K562 (cell line): Measurements from ENCODE around the gene TSR3. TPM values are rescaled to one million over a fixed set of nuclear protein-coding genes. Genes with fewer than 3 reads are reported as not detected.

Experiments
- DIDO1 ChIP-seq: fragments of 450-650 bp; IDR thresholded peaks from 2 replicates; pipeline ENCODE4 v1.6.1; 2016; ENCODE audit warnings: low read depth, missing biosample characterization, missing genetic modification characterization
- DPF2 ChIP-seq: fragments of 450-650 bp; IDR thresholded peaks from 2 replicates; pipeline ENCODE4 v1.6.1; 2016
- EP300 ChIP-seq: IDR thresholded peaks from 2 replicates; pipeline ENCODE4 v1.6.1; 2012; ENCODE audit warnings: low read length, improper control_type of control experiment
- ETV1 ChIP-seq: fragments of 450-650 bp; conservative IDR thresholded peaks from 2 replicates; pipeline ENCODE4 v1.6.1; 2016; ENCODE audit warnings: missing genetic modification characterization, control low read depth, low read depth, missing compliant biosample characterization
- ETV6 ChIP-seq, 3 experiments: fragments of 150-350 bp in 1 of 3; sonication (generic) in 1 of 3; formaldehyde crosslinking in 1 of 3; IDR thresholded peaks; 2 replicates each; pipeline versions ENCODE4 v1.6.1 to v1.8.0; 2014 to 2022; ENCODE audit warnings: borderline replicate concordance in 2 of 3, low read depth in 2 of 3, antibody characterized with exemption in 1 of 3, low read length in 1 of 3, mild to moderate bottlenecking in 1 of 3, missing genetic modification reagents in 1 of 3
- GATAD2B ChIP-seq: fragments of 450-650 bp; IDR thresholded peaks from 2 replicates; pipeline ENCODE4 v1.6.1; 2017; ENCODE audit warnings: mild to moderate bottlenecking, borderline replicate concordance
- JUN ChIP-seq, 2 experiments: sonication (generic) in 1 of 2; formaldehyde crosslinking in 1 of 2; IDR thresholded peaks; 2 replicates each; pipeline versions ENCODE4 v1.6.1 to v1.8.0; 2012 to 2022; ENCODE audit warnings: borderline replicate concordance in 2 of 2, mild to moderate bottlenecking in 2 of 2, improper control_type of control experiment in 1 of 2, low read depth in 1 of 2, low read length in 1 of 2, missing genetic modification reagents in 1 of 2
- MTA1 ChIP-seq: fragments of 450-650 bp; IDR thresholded peaks from 2 replicates; pipeline ENCODE4 v1.6.1; 2017; ENCODE audit warnings: borderline replicate concordance
- PML ChIP-seq: IDR thresholded peaks from 2 replicates; pipeline ENCODE4 v1.6.1; 2012; ENCODE audit warnings: low read length, inconsistent platforms
- SIN3A ChIP-seq, 2 experiments: fragments of 150-350 bp in 1 of 2; IDR thresholded peaks; 2 replicates each; pipeline ENCODE4 v1.6.1; 2011 to 2016; ENCODE audit warnings: borderline replicate concordance in 2 of 2, low read depth in 2 of 2, low read length in 2 of 2, mild to moderate bottlenecking in 2 of 2, moderate library complexity in 2 of 2; ENCODE audit not compliant: control insufficient read depth in 1 of 2
- SUPT5H ChIP-seq: fragments of 450-650 bp; IDR thresholded peaks from 2 replicates; pipeline ENCODE4 v1.6.1; 2016
- TAF1 ChIP-seq: IDR thresholded peaks from 2 replicates; pipeline ENCODE4 v1.6.1; 2011; ENCODE audit warnings: mild to moderate bottlenecking, low read length, moderate library complexity; ENCODE audit not compliant: insufficient read depth, control insufficient read depth, severe bottlenecking; ENCODE audit errors: extremely low read depth
- ZEB2 ChIP-seq: fragments of 450-650 bp; IDR thresholded peaks from 2 replicates; pipeline ENCODE4 v1.6.1; 2016
- ZNF232 ChIP-seq: sonication (generic); formaldehyde crosslinking; IDR thresholded peaks from 2 replicates; pipeline ENCODE4 v1.8.0; 2022; ENCODE audit warnings: mild to moderate bottlenecking, missing genetic modification reagents
- ZZZ3 ChIP-seq: fragments of 450-650 bp; IDR thresholded peaks from 2 replicates; pipeline ENCODE4 v1.6.1; 2016; ENCODE audit warnings: antibody characterized with exemption, mild to moderate bottlenecking, moderate library complexity
- polyA plus RNA-seq, 8 experiments: library from polyadenylated mRNA; depleted of rRNA in 4 of 8; stranded (reverse) in 5 of 8; unstranded in 3 of 8; fragments of >200 nt; fragmentation: Nextera tagmentation in 2 of 8; fragmentation: Illumina TruSeq in 1 of 8; extraction: Ambion mirVana in 2 of 8; extraction: Trizol in 1 of 8; gene quantifications; 2 replicates each; pipeline versions ENCODE4 v1.2.1 to v1.2.3, GENCODE V29; 2011 to 2014; ENCODE audit warnings: inconsistent platforms in 1 of 8, missing spikeins in 1 of 8
- total RNA-seq, 7 experiments: library from RNA; depleted of rRNA in 6 of 7; stranded (reverse); fragments of >200 nt in 6 of 7; fragmentation: Illumina TruSeq in 2 of 7; extraction: Trizol in 2 of 7; gene quantifications; 2 replicates each; pipeline versions ENCODE4 v1.2.1 to v1.2.3, GENCODE V29; 2011 to 2021; ENCODE audit warnings: low replicate concordance in 1 of 7
- TF ChIP-seq, protein P1 (sequence below): fragments of 250-450 bp; sonication (Bioruptor Pico); IDR thresholded peaks from 2 replicates; pipeline ENCODE4 v1.4.0; 2020; ENCODE audit warnings: mild to moderate bottlenecking, moderate library complexity
- TF ChIP-seq, protein P2 (sequence below): conservative IDR thresholded peaks from 2 replicates; pipeline ENCODE4 v1.6.1; 2011; ENCODE audit warnings: low read depth, mild to moderate bottlenecking, low read length; ENCODE audit not compliant: control insufficient read depth
- TF ChIP-seq, protein P3 (sequence below), 3 experiments: fragments of 200-800 bp in 1 of 3; sonication (Bioruptor generic) in 1 of 3; sonication (generic) in 1 of 3; formaldehyde crosslinking in 1 of 3; IDR thresholded peaks; 2 replicates each; pipeline versions ENCODE4 v1.6.1 to v1.8.0; 2016 to 2022; ENCODE audit warnings: mild to moderate bottlenecking in 2 of 3, missing compliant biosample characterization in 2 of 3, missing genetic modification characterization in 2 of 3, missing genetic modification reagents in 1 of 3
- TF ChIP-seq, protein P4 (sequence below): fragments of 250-450 bp; sonication (Bioruptor Pico); IDR thresholded peaks from 2 replicates; pipeline ENCODE4 v1.8.0; 2022; ENCODE audit warnings: inconsistent platforms

The TSR3 gene
- total and polyA plus RNA-seq, 9 of the 15 experiments (the other 6 are each of a cell fraction or from before 2014, with no cell fraction given), result 1.5 to 74.8 (median 16.5) TPM

DNA sequence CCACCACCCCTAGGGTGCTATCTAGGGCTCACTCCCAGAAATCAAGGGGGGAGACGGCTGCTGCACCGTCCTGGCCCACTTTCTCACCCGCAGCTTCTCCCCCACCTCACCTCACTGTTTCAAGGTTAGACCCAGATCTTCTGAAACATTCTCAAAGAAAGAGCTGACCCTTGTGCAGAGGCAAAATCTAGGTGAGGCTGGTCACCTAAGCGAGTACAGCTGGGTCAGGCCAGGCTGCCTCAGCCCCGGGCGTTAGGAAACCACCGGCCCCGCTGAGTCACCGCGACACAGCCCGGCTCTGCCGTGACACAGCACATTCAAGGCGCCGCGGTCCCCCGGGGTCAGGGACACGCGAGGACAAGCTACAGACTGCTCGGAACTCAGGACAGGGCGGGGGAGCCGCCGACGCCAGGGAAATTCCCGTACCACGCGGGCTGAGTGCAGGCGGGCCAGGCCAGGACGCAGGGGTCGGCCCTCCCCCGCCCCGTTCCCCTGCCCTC, 27.2 kb upstream of the TSR3 start (continued):
- TF ChIP-seq SIN3A (IDR thresholded peaks at IDR 0.05; ENCODE audit: borderline replicate concordance in 2 of 2, control insufficient read depth in 1 of 2, low read depth in 2 of 2, low read length in 2 of 2) (peak; percentile 49 to 84; a peak in 3 of 4 replicates), MTA1 (peak; percentile 85), EP300 (peak; percentile 74), SUPT5H (peak; percentile 71; the same call in 1 of the 2 replicates), PML (peak; percentile 50), GATAD2B (peak; percentile 96), DPF2 (peak; percentile 91), TAF1 (peak; percentile 39), ETV1 (peak; percentile 47), JUN (IDR thresholded peaks at IDR 0.05; ENCODE audit: borderline replicate concordance, low read depth, low read length) (peak; percentile 77; the same call in 1 of the 2 replicates), JUN (CRISPR knock-in tag; IDR thresholded peaks at IDR 0.05; ENCODE audit: borderline replicate concordance) (no peak), ZNF232 (CRISPR knock-in tag) (no peak; the same call in 1 of the 2 replicates), ETV6 (IDR thresholded peaks at IDR 0.05; ENCODE audit: borderline replicate concordance in 1 of 2, low read depth in 2 of 2, low read length in 1 of 2) (no peak), ETV6 (CRISPR knock-in tag; IDR thresholded peaks at IDR 0.05; ENCODE audit: borderline replicate concordance) (no peak), ZZZ3 (no peak), ZEB2 (peak; percentile 61; the same call in 1 of the 2 replicates), DIDO1 (no peak)
- TF ChIP-seq, protein P1, sequence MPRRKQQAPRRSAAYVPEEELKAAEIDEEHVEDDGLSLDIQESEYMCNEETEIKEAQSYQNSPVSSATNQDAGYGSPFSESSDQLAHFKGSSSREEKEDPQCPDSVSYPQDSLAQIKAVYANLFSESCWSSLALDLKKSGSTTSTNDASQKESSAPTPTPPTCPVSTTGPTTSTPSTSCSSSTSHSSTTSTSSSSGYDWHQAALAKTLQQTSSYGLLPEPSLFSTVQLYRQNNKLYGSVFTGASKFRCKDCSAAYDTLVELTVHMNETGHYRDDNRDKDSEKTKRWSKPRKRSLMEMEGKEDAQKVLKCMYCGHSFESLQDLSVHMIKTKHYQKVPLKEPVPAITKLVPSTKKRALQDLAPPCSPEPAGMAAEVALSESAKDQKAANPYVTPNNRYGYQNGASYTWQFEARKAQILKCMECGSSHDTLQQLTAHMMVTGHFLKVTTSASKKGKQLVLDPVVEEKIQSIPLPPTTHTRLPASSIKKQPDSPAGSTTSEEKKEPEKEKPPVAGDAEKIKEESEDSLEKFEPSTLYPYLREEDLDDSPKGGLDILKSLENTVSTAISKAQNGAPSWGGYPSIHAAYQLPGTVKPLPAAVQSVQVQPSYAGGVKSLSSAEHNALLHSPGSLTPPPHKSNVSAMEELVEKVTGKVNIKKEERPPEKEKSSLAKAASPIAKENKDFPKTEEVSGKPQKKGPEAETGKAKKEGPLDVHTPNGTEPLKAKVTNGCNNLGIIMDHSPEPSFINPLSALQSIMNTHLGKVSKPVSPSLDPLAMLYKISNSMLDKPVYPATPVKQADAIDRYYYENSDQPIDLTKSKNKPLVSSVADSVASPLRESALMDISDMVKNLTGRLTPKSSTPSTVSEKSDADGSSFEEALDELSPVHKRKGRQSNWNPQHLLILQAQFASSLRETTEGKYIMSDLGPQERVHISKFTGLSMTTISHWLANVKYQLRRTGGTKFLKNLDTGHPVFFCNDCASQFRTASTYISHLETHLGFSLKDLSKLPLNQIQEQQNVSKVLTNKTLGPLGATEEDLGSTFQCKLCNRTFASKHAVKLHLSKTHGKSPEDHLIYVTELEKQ, result no peak
- TF ChIP-seq, protein P2, sequence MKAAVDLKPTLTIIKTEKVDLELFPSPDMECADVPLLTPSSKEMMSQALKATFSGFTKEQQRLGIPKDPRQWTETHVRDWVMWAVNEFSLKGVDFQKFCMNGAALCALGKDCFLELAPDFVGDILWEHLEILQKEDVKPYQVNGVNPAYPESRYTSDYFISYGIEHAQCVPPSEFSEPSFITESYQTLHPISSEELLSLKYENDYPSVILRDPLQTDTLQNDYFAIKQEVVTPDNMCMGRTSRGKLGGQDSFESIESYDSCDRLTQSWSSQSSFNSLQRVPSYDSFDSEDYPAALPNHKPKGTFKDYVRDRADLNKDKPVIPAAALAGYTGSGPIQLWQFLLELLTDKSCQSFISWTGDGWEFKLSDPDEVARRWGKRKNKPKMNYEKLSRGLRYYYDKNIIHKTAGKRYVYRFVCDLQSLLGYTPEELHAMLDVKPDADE, result peak; percentile 56; the same call in 1 of the 2 replicates
- TF ChIP-seq, protein P3, sequence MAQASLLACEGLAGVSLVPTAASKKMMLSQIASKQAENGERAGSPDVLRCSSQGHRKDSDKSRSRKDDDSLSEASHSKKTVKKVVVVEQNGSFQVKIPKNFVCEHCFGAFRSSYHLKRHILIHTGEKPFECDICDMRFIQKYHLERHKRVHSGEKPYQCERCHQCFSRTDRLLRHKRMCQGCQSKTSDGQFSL (CRISPR knock-in tag; IDR thresholded peaks at IDR 0.05), result 0 out of 2 replicates have a peak, but pooled peaks have one; percentile 5
- TF ChIP-seq, protein P3 (tag; IDR thresholded peaks at IDR 0.05), result no peak
- TF ChIP-seq, protein P4, sequence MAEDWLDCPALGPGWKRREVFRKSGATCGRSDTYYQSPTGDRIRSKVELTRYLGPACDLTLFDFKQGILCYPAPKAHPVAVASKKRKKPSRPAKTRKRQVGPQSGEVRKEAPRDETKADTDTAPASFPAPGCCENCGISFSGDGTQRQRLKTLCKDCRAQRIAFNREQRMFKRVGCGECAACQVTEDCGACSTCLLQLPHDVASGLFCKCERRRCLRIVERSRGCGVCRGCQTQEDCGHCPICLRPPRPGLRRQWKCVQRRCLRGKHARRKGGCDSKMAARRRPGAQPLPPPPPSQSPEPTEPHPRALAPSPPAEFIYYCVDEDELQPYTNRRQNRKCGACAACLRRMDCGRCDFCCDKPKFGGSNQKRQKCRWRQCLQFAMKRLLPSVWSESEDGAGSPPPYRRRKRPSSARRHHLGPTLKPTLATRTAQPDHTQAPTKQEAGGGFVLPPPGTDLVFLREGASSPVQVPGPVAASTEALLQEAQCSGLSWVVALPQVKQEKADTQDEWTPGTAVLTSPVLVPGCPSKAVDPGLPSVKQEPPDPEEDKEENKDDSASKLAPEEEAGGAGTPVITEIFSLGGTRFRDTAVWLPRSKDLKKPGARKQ, result no peak
